D721Med (cell line): ENCODE measurements around the gene KCNC3.

Source experiments
- DNase-seq: peaks from one replicate; pipeline ENCODE4 v3.0.0; 2011; ENCODE audit warnings: low spot score; ENCODE audit not compliant: insufficient read length
- FAIRE-seq: peaks from 2 replicates; lab custom pipeline; 2011; peaks lifted over from hg19 to GRCh38; lab: Jason Lieb, UNC
- TF ChIP-seq, protein P1 (sequence below): IDR thresholded peaks from 2 replicates; pipeline ENCODE4 v1.5.1; 2012; ENCODE audit warnings: mild to moderate bottlenecking, control low read depth; ENCODE audit not compliant: insufficient read depth; ENCODE audit errors: missing control alignments

Gene KCNC3

DNA sequence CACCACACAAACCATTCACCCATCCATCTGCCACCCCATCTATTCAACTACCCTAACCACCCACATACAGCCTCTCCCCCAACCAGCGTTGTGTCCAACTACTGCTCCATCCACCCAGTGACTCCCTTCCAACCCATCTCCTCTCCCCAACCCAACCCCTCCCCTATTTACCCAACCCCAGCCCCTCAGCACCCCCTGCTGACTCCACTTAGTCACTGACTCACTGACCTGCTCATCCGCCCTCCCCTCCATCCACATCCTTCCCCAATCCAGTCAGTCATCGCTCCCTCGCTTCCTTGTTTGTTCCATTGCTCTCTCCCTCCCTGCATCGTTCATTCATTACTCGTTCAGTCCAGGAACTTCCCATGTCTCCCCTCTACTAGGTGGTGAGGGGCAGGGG, 39.2 kb downstream of the KCNC3 start:
- FAIRE-seq (no peak), DNase-seq (no peak)
- TF ChIP-seq, protein P1, sequence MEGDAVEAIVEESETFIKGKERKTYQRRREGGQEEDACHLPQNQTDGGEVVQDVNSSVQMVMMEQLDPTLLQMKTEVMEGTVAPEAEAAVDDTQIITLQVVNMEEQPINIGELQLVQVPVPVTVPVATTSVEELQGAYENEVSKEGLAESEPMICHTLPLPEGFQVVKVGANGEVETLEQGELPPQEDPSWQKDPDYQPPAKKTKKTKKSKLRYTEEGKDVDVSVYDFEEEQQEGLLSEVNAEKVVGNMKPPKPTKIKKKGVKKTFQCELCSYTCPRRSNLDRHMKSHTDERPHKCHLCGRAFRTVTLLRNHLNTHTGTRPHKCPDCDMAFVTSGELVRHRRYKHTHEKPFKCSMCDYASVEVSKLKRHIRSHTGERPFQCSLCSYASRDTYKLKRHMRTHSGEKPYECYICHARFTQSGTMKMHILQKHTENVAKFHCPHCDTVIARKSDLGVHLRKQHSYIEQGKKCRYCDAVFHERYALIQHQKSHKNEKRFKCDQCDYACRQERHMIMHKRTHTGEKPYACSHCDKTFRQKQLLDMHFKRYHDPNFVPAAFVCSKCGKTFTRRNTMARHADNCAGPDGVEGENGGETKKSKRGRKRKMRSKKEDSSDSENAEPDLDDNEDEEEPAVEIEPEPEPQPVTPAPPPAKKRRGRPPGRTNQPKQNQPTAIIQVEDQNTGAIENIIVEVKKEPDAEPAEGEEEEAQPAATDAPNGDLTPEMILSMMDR = no peak

DNA sequence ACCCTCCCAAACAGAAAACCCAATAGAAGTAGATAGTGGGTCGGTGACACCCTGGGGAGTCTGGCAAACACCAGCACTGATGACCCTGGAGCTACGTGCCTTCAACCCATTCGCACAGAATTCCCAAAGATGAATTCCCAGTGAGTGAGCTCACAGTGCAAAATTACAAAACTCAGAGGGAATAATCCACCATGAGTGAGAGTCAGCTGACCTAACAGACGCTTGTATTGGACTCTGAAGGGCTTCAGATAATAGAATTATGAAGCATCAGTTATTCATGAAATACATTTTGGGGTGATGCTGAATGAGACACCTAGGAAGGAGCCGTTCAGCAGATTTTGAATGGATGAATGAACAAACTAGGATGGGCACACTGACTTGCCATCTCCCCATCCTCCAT, 40.2 kb downstream of the KCNC3 start:
- no peak for FAIRE-seq
- no peak for DNase-seq
- TF ChIP-seq, protein P1 = no peak

DNA sequence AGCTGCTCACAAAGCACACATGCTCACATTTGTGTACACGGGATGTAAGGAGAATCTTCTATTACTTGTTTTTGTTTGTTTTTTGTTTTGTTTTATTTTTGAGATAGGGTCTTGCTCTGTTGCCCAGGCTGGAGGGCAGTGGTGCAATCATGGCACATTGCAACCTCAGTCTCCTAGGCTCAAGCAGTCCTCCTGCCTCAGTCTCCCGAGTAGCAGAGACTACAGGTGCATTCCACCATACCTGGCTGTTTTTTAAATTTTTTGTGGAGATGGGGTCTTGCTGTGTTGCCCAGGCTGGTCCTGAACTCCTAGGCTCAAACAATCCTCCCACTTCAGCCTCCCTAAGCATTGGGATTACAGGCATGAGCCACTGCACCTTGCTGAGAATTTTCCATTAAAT, 41.8 kb downstream of the KCNC3 start:
- TF ChIP-seq, protein P1 = no peak
- FAIRE-seq (no peak), DNase-seq (no peak)

DNA sequence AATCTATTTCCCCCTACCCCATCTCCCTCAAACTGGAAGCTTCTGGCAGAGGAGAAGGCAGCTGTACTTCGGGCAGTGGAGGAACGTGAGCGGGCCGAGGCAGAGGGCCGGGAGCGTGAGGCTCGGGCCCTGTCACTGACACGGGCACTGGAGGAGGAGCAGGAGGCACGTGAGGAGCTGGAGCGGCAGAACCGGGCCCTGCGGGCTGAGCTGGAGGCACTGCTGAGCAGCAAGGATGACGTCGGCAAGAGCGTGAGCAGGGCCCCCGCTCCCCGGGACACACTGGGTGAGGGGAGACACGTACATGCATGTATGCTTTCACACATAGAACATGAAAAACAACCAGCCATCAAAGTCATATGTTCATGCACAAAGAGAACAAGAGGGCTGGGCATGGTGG, 42.7 kb downstream of the KCNC3 start:
- DNase-seq = no peak
- FAIRE-seq = no peak
- TF ChIP-seq, protein P1 = no peak

DNA sequence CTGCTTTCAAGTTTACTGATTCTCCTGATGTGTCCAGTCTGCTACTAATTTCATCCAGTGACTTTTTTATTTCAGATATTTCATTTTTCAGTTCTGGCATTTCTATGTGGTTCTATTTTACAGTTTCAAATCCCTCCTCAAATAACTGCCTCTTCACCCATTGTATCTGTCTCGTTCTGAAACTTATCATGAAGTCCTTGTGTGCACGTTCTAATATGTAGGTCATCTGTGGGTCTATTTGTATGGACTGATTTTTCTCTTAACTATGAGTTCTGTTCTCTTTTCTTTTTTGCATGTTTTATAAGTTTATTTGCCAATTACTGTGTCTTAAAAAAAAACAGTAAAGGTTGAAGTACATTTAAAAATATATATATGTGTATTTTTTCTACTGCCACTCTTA, 43.3 kb downstream of the KCNC3 start:
- DNase-seq = no peak
- no peak for FAIRE-seq
- TF ChIP-seq, protein P1 = no peak

GRCh38 chr19:50281491-50281890, 47.7 kb downstream of the KCNC3 start:
- FAIRE-seq (no peak), DNase-seq (no peak)
- TF ChIP-seq, protein P1 = no peak

DNA sequence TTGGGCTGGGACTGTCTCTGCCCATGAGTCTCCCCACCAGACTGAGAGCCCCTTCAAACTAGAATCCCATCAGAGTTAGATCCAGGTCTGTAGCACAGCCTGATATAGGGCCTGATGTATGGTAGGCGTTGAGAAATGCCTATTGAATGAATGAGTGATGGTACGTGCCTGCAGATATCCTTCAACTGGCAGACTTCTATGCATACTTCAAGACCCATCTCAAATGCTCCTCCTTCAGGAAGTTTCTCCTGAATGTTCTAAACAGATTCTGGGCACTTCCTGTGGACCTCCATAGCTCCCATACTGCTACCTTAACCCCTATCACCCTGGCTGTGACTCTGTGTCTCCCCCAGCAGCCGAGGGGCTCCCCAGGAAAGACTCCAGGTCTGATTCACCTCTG, 48.2 kb downstream of the KCNC3 start:
- DNase-seq = no peak
- no peak for FAIRE-seq
- TF ChIP-seq, protein P1 = no peak
